Pancreas (tissue), 10 donors: ENCODE measurements around the gene MYO18A. TPM values are rescaled to one million over a fixed set of nuclear protein-coding genes. Genes with fewer than 3 reads are reported as not detected.

Experiments
- ATAC-seq, 4 donors: fragments of 200-7000 bp; cut with Tn5 transposase; one replicate each; pipeline versions ENCODE4 v1.8.0 to v1.9.1; 2020; ENCODE audit warnings: mild to moderate bottlenecking in 4 of 4, moderate library complexity in 4 of 4
- DNase-seq, 6 donors: peaks; one replicate each; pipeline ENCODE4 v3.0.0-alpha.2; 2020
- FAIRE-seq: peaks from 2 replicates; lab custom pipeline; 2012; peaks lifted over from hg19 to GRCh38; lab: Jason Lieb, UNC
- H3K27ac ChIP-seq, 4 donors: fragments of 200-600 bp; sonication (generic); 1 replicate in 3 of 4; 2 replicates in 1 of 4; pipeline versions ENCODE4 v1.5.0 to v1.8.0; 2020
- H3K27me3 ChIP-seq, 4 donors: fragments of 200-600 bp; one replicate each; pipeline ENCODE4 v1.8.0; 2021
- H3K36me3 ChIP-seq, 3 donors: fragments of 200-600 bp; sonication (generic) in 1 of 3; one replicate each; pipeline versions ENCODE4 v1.5.0 to v1.8.0; 2020 to 2021
- H3K4me1 ChIP-seq, 3 donors: fragments of 200-600 bp; one replicate each; pipeline ENCODE4 v1.8.0; 2021
- H3K4me3 ChIP-seq, 4 donors: fragments of 200-600 bp; sonication (generic) in 2 of 4; one replicate each; pipeline versions ENCODE4 v1.5.0 to v1.8.0; 2020 to 2021
- H3K9me3 ChIP-seq, 4 donors: fragments of 200-600 bp; one replicate each; pipeline ENCODE4 v1.8.0; 2021
- WGBS, 2 donors: extraction: QIAGEN DNeasy Blood & Tissue Kit; methylation state at CpG; one replicate each; pipeline ENCODE4 v1.1.7; 2013; 5-methylcytosine and 5-hydroxymethylcytosine counted together
- intact Hi-C, 3 donors: fragments of 100-400 bp; cut with DNase I; formaldehyde crosslinking; loops; one replicate each; pipeline versions ENCODE4 v1.11.1 to v1.14.2; 2022
- polyA plus RNA-seq, 2 donors: library from polyadenylated mRNA; stranded (reverse); fragments of 200-250 nt; gene quantifications; one replicate each; pipeline ENCODE4 v1.2.3, GENCODE V29; 2013
- total RNA-seq, 6 donors: library from RNA; stranded (reverse); fragmentation: NEBNext Ultra II Directional in 4 of 6; extraction: Animal tissue kit (Norgen Biotek cat#: 25700) in 4 of 6; gene quantifications; one replicate each; pipeline versions ENCODE4 v1.2.1 to v1.2.4, GENCODE V29; 2021 to 2023
- TF ChIP-seq, protein P1 (sequence below), 4 donors: fragments of 200-600 bp; sonication (generic) in 3 of 4; IDR thresholded peaks; one replicate each; pipeline versions ENCODE4 v1.5.0 to v1.8.0; 2021; ENCODE audit warnings: antibody characterized with exemption in 4 of 4
- donor health status: healthy with polysubstance abuse.
- donor health status: DM: no; HTN: no; CAD: no; lungs with moderate emphysema.
- donor health status: DM: no; HTN: no; CAD: no.
- donor health status: control.
- donor health status: control.
- donor health status: Bipolar disorder and iron deficiency.
- donor health status: DM: yes; HTN: yes; CAD: no.
- donor health status: DM: no; HTN: no; CAD: no.
- donor health status: DM: no; HTN: no; CAD: no.
- donor health status: DM: yes; HTN: yes; CAD: no.

Gene MYO18A
- total and polyA plus RNA-seq, 8 donors = 21.3 to 85.3 (median 33.5) TPM

DNA sequence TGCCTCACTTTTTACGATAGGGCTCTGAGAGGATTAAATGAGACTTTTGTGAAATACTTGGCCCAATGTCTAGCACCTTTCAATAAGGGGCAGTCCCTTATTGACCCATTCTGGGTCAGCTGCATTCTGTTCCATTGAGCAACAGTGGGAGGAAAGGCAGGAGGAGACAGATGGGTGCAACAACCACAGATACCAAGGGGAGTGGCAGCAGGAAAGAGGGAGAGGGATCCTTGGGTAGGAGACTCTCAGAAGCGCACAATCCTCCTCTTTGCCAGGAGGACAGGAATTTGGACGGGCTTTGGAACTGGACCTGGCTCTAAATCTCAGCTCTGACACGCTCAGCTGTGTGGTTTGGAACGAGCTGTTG is 133.7 kb downstream of the MYO18A start:
- Histone ChIP-seq H3K27me3 (no peaks in the 10 kb centered on the region), H3K27ac (no peak overlapping the region), H3K36me3 (no peaks in the 10 kb centered on the region), H3K4me3 (no peak overlapping the region), H3K9me3 (no peaks in the 10 kb centered on the region), H3K4me1 (peaks cover 0 to 6% (median 5%) of the 10 kb centered on the region in 3 donors)
- FAIRE-seq = no peak
- no peak for ATAC-seq
- intact Hi-C loops = loop anchor here in 1 of 3 donors (10.0 kb wide), 1 partner anchor 72 kb away; no protein-coding TSS in a partner anchor
- TF ChIP-seq, protein P1, sequence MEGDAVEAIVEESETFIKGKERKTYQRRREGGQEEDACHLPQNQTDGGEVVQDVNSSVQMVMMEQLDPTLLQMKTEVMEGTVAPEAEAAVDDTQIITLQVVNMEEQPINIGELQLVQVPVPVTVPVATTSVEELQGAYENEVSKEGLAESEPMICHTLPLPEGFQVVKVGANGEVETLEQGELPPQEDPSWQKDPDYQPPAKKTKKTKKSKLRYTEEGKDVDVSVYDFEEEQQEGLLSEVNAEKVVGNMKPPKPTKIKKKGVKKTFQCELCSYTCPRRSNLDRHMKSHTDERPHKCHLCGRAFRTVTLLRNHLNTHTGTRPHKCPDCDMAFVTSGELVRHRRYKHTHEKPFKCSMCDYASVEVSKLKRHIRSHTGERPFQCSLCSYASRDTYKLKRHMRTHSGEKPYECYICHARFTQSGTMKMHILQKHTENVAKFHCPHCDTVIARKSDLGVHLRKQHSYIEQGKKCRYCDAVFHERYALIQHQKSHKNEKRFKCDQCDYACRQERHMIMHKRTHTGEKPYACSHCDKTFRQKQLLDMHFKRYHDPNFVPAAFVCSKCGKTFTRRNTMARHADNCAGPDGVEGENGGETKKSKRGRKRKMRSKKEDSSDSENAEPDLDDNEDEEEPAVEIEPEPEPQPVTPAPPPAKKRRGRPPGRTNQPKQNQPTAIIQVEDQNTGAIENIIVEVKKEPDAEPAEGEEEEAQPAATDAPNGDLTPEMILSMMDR (IDR thresholded peaks at IDR 0.05) = no peak
- DNase-seq = no peak
- WGBS, 2 donors = 70 to 78% methylated on average over 5 of the region's 5 CpGs

DNA sequence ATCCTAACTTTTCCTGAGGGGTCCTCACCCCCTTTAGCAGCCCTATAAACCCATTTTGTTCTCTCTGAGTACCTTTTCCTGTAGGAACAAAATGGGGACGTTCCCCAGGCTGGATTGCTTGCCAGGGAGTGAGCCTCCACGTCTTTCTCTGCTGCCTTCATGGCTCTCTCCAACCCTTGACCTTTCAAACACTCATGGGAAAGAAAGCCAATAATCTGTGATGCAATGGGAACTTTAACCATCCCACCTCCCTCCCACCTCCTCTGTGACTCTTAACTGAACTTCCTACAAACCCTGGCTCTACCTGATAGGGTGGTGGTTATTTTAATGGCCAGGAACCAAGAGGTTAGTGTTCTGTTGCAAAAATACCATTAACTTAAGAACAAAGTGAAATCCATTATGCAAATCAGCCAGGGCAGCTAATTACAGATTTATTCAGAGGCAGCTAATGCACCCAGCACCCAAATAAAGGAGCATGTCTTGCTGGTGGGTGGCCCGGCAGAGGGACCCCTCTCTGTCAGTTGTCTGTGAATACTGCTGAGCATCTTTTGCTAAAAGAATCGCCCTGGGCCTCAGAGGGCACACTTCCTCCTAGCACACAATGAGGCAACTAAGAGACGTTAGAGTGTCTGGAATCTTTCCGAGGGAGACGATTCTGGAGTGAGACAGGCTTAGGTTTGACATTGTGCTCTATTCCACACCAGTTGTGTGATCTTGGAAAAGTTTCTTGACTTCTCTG is 134.3 kb downstream of the MYO18A start:
- H3K4me3 ChIP-seq = no peak overlapping the region
- peaks cover 0 to 6% (median 5%) of the 10 kb centered on the region in 3 donors for H3K4me1 ChIP-seq
- intact Hi-C loops = loop anchor here in 1 of 3 donors (10.0 kb wide), 1 partner anchor 71 kb away; no protein-coding TSS in a partner anchor
- no peak overlapping the region for H3K27ac ChIP-seq
- no peaks in the 10 kb centered on the region for H3K36me3 ChIP-seq
- TF ChIP-seq, protein P1 (IDR thresholded peaks at IDR 0.05) = no peak
- DNase-seq (no peak), FAIRE-seq (no peak), ATAC-seq (no peak)
- WGBS, 2 donors = 70 to 74% methylated on average over 7 of the region's 7 CpGs
- H3K9me3 ChIP-seq = no peaks in the 10 kb centered on the region
- H3K27me3 ChIP-seq = no peaks in the 10 kb centered on the region

DNA sequence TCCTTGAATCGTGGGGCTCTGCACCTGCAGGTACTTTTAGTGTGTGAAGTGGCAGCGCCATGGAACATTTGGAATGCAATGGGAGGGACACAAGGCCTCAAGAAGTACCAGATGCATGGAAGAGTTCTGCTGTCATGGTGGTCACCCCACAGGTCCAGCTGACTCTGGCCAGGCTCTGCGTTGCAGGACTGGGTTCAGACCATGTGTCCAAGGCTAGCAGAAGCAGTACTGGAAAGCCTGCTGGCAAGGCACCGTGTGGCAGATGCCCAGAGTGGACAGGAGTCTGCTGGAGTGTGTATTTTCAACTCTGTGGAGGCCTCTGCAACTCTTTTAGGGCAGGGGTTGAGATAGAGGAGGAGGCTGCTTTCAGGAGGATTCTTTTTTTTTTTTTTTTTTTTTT is 135.2 kb downstream of the MYO18A start:
- H3K4me1 ChIP-seq = peaks cover 0 to 6% (median 5%) of the 10 kb centered on the region in 3 donors
- 89 to 99% methylated on average over 4 of the region's 4 CpGs for WGBS, 2 donors

DNA sequence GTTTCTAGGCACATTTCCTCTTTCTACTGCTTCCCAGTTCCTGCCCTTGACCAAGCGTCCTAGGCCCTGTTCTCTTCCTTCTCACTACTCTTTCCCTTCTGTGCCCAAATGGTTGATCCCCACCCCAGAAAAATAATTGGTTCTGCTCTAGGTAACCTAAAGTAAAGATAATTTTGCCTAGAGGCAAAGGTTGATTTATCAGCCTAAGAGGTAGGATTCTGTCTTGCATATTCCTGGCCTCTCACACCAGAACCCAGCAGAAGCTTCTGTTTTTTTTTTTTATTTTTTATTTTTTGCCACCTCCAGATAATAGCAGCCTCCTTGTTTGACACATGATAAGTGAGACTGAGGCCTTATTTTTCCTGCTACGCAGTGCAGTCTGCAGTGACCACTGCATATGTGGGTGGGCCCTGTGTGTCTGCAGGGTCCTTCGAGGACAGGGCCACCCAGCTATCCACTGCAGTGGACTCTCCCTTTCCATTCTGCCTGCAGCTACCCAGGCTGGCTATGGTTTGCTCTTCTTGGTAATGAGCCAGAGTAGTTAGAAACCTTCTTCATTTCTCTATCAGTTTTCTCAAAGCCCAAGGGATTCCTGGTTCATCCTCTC is 136.6 kb downstream of the MYO18A start:
- WGBS, 2 donors = 85 to 92% methylated on average over 3 of the region's 3 CpGs
- FAIRE-seq (no peak), ATAC-seq (no peak), DNase-seq (no peak)
- Histone ChIP-seq H3K4me3 (no peak overlapping the region), H3K27me3 (no peaks in the 10 kb centered on the region), H3K9me3 (no peaks in the 10 kb centered on the region), H3K4me1 (peaks cover 0 to 6% (median 5%) of the 10 kb centered on the region in 3 donors), H3K36me3 (no peaks in the 10 kb centered on the region), H3K27ac (peak overlapping the region in 1 of 4 donors; percentile 41)
- TF ChIP-seq, protein P1 (IDR thresholded peaks at IDR 0.05) = no peak
- intact Hi-C loops = loop anchor here in 1 of 3 donors (10.0 kb wide), 1 partner anchor 69 kb away; no protein-coding TSS in a partner anchor

More for the DNA sequence above, 135.2 kb downstream of the MYO18A start:
- no peak overlapping the region for H3K4me3 ChIP-seq
- H3K36me3 ChIP-seq = no peaks in the 10 kb centered on the region
- FAIRE-seq (no peak), DNase-seq (no peak), ATAC-seq (no peak)
- intact Hi-C loops = loop anchor here in 1 of 3 donors (10.0 kb wide), 1 partner anchor 70 kb away; no protein-coding TSS in a partner anchor
- H3K27me3 ChIP-seq = no peaks in the 10 kb centered on the region
- TF ChIP-seq, protein P1 (IDR thresholded peaks at IDR 0.05) = no peak
- no peaks in the 10 kb centered on the region for H3K9me3 ChIP-seq
- H3K27ac ChIP-seq = no peak overlapping the region
